Calu3 (cell line): ENCODE results near the gene AHCYL1. TPM values are rescaled to one million over a fixed set of nuclear protein-coding genes. Genes with fewer than 3 reads are reported as not detected.

Source experiments
- BruUV-seq: library from RNA; stranded (reverse); fragments of 400-500 nt; replicated peaks from 2 replicates; lab custom pipeline; 2021; lab: Mats Ljungman, UMichigan
- CTCF ChIA-PET: fragments of 300-600 bp; sonication (Branson Sonifier 250); formaldehyde crosslinking; loops from one replicate; lab custom pipeline; 2022; ENCODE audit warnings: antibody characterized with exemption; lab: Charles Lee
- DNase-seq: peaks from one replicate; pipeline ENCODE4 v3.0.0; 2022
- H3K27ac Mint-ChIP-seq: one replicate; pipeline ENCODE4 v1.8.0; 2022; ENCODE audit warnings: mixed read lengths; ENCODE audit not compliant: unreplicated experiment
- H3K27me3 Mint-ChIP-seq: one replicate; pipeline ENCODE4 v1.8.0; 2022; ENCODE audit warnings: mixed read lengths; ENCODE audit not compliant: unreplicated experiment
- H3K36me3 Mint-ChIP-seq: one replicate; pipeline ENCODE4 v1.8.0; 2022; ENCODE audit warnings: mild to moderate bottlenecking, moderate library complexity, mixed read lengths; ENCODE audit not compliant: insufficient read depth, unreplicated experiment
- H3K4me1 Mint-ChIP-seq: one replicate; pipeline ENCODE4 v1.8.0; 2022; ENCODE audit warnings: mild to moderate bottlenecking, low read depth, mixed read lengths; ENCODE audit not compliant: unreplicated experiment
- H3K4me3 Mint-ChIP-seq: one replicate; pipeline ENCODE4 v1.8.0; 2022; ENCODE audit warnings: mild to moderate bottlenecking, low read depth, moderate library complexity, mixed read lengths; ENCODE audit not compliant: unreplicated experiment
- H3K9me3 Mint-ChIP-seq: one replicate; pipeline ENCODE4 v1.8.0; 2022; ENCODE audit warnings: low read depth, mixed read lengths; ENCODE audit not compliant: unreplicated experiment
- intact Hi-C: fragments of 100-400 bp; cut with micrococcal nuclease; formaldehyde crosslinking; loops from one replicate; pipeline ENCODE4 v1.10.0; 2022; ENCODE audit not compliant: unreplicated experiment
- total RNA-seq: library from RNA; stranded (reverse); gene quantifications from 2 replicates; pipeline ENCODE4 v1.2.3, GENCODE V29; 2022
- TF ChIP-seq, protein P1 (sequence below): fragments of 200-600 bp; IDR thresholded peaks from one replicate; pipeline ENCODE4 v1.8.0; 2022; ENCODE audit warnings: antibody characterized with exemption; ENCODE audit not compliant: unreplicated experiment

The AHCYL1 gene
- total RNA-seq, 1 experiment from 2014 or later: 56.5 TPM

DNA sequence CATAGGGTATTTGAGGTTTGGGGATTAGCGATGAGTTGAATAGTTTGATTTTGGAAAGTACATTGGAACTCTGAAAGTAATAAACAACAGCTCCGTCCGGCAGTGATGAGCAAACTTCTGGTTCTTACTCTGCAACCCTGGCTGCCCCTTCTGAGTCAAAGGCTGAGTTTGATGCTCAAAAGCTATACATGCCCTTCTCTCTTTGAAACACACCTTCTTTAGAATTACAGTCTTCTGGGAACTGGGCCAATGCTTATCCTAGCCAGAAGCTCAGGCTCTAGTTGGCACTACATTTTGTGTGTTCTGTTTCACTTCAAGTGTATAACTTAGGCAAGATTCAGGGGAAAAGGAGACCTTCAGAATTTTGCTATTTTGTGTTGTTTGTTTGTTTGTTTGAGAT, 9.3 kb downstream of the AHCYL1 start:
- intact Hi-C loops: no loop called here
- CTCF ChIA-PET: interaction anchor here (1.0 kb wide), 1 partner anchor 9 kb away, joined by 3 read pairs; the partner anchor contains the start of gene AHCYL1
- Mint-ChIP-seq H3K27me3 (no peaks in the 10 kb centered on the region), H3K4me3 (no peak overlapping the region), H3K9me3 (no peaks in the 10 kb centered on the region), H3K36me3 (no peaks in the 10 kb centered on the region), H3K4me1 (peaks cover 23% of the 10 kb centered on the region), H3K27ac (no peak overlapping the region)
- TF ChIP-seq, protein P1, sequence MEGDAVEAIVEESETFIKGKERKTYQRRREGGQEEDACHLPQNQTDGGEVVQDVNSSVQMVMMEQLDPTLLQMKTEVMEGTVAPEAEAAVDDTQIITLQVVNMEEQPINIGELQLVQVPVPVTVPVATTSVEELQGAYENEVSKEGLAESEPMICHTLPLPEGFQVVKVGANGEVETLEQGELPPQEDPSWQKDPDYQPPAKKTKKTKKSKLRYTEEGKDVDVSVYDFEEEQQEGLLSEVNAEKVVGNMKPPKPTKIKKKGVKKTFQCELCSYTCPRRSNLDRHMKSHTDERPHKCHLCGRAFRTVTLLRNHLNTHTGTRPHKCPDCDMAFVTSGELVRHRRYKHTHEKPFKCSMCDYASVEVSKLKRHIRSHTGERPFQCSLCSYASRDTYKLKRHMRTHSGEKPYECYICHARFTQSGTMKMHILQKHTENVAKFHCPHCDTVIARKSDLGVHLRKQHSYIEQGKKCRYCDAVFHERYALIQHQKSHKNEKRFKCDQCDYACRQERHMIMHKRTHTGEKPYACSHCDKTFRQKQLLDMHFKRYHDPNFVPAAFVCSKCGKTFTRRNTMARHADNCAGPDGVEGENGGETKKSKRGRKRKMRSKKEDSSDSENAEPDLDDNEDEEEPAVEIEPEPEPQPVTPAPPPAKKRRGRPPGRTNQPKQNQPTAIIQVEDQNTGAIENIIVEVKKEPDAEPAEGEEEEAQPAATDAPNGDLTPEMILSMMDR: no peak
- no TSS peak for BruUV-seq
- no peak for DNase-seq

DNA sequence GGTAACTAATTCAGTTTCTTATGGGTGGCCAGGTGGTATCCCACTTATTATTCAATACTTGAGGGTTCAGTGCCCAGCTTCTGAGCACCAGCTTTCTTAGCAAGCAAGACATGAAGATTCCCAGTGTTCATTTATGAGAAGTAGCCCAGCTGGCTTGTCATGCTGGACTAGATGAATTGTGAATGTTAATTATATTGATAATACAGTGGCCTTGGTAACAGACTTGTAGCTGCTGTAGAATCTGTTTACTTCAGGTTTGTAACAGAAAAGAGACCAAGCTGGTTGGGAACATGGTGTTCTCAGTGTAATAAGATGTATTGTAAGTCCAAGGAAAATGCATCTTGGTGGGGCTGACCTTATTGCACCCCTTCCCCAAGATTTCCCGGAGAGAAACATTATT, 10.1 kb downstream of the AHCYL1 start:
- no peak for DNase-seq
- Mint-ChIP-seq H3K4me1 (peaks cover 23% of the 10 kb centered on the region), H3K27ac (no peak overlapping the region), H3K27me3 (no peaks in the 10 kb centered on the region), H3K9me3 (no peaks in the 10 kb centered on the region), H3K4me3 (no peak overlapping the region), H3K36me3 (no peaks in the 10 kb centered on the region)
- TF ChIP-seq, protein P1: no peak
- intact Hi-C loops: no loop called here
- BruUV-seq: no TSS peak
- CTCF ChIA-PET: interaction anchor here (1.0 kb wide), 1 partner anchor 10 kb away, joined by 3 read pairs; the partner anchor contains the start of gene AHCYL1

DNA sequence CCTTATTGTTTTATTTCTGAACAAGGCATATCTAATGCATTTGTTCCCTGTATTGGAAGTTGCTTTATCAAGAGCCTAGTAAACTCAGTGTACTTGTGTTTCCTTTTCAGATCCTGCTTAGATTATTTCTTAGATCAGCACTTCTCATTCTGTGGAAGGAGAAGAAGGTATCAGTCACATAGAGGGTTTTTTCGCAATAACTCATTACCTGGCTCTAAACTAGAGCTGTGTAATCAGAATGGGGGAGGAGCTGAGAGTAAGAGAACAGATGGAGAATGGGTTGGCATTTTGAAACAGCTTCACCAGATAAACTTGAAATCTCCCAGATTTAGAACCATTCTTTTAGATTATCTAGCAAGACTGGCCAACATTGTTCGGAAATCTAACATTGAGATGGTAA, 11.0 kb downstream of the AHCYL1 start:
- no peak for DNase-seq
- BruUV-seq: no TSS peak
- CTCF ChIA-PET: no interaction called here
- Mint-ChIP-seq H3K4me1 (peaks cover 23% of the 10 kb centered on the region), H3K36me3 (no peaks in the 10 kb centered on the region), H3K27me3 (no peaks in the 10 kb centered on the region), H3K9me3 (no peaks in the 10 kb centered on the region), H3K27ac (no peak overlapping the region), H3K4me3 (no peak overlapping the region)
- intact Hi-C loops: no loop called here
- TF ChIP-seq, protein P1: no peak

DNA sequence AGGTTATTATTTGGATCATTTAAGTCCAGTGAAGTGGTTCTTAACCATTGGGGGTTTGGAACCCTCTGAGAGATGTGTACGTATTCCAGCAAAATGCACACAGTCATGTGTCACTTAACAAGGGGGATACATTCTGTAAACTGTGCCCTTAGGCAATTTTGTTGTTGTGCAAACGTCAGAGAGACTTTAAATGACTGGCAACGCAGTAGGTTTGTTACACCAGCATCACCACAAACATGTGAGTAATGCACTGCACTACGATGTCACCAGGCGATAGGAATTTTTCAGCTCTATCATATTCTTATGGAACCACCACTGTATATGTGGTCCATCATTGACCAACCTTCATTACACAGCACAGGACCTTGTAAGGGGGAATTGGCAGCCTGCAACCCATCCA, 11.9 kb downstream of the AHCYL1 start:
- no peak overlapping the region for H3K27ac Mint-ChIP-seq
- H3K36me3 Mint-ChIP-seq: no peaks in the 10 kb centered on the region
- DNase-seq: no peak
- TF ChIP-seq, protein P1: no peak
- intact Hi-C loops: no loop called here
- BruUV-seq: no TSS peak
- CTCF ChIA-PET: no interaction called here
- H3K9me3 Mint-ChIP-seq: no peaks in the 10 kb centered on the region
- peaks cover 14% of the 10 kb centered on the region for H3K4me1 Mint-ChIP-seq
- no peak overlapping the region for H3K4me3 Mint-ChIP-seq
- no peaks in the 10 kb centered on the region for H3K27me3 Mint-ChIP-seq
